Measurements from ENCODE around the gene RGS9BP. TPM values are rescaled to one million over a fixed set of nuclear protein-coding genes. Genes with fewer than 3 reads are reported as not detected.

Gene RGS9BP
- total RNA-seq, 1 experiment from 2014 or later: 0.05 TPM

- Histone ChIP-seq H3K27ac (no peak within 1 kb of the TSS), H3K36me3 (peaks cover 4% of the 10 kb centered on the region), H3K9me3 (replicated peaks) (no peaks in the 10 kb centered on the region), H3K4me1 (replicated peaks) (no peaks in the 10 kb centered on the region), H3K27me3 (replicated peaks) (no peaks in the 10 kb centered on the region; the same call in 1 of the 2 replicates), H3K4me3 (no peak within 1 kb of the TSS)
- no peak for DNase-seq (ENCODE audit: low read depth in 1 of 2, low spot score in 2 of 2)
These were observed 44.0 kb downstream of the RGS9BP start, which contains the start of gene TDRD12 for GRCh38 chr19:32719611-32720059. TDRD12 (plus strand) TSS chr19:32719767; CDS start chr19:32720073, 306 bp downstream.

DNA sequence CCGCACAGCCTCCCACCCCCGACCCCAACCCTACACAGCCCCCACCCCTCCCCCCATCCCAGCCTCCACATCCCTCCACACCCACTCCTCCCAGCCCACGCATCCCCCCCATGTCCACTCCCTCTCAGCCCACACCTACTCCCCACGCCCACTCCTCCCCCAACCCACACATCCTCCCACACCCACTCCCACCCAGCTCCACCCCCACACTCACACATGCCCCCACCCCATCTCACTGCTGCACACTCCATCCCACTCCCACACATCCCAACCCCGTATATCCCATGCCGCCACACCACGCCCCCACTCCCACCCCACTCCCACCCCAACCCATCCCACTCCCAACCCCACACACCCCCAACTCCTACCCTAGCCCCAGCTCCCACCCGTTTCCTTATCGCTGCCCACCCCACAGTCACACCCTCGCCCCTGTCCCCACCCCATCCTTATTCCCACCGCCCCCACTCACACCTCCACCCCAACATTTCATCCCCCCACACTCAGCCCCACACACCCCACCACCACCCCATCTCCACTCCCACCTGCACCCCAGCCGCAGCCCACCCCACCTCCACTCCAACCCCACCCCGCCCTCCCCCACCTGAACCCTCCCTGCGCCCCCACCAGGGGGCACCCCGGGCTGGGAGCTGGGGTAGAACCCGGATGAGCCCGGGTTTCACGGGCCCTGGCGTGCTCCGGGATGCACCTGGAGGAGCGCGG lies 44.7 kb downstream of the RGS9BP start:
- H3K27ac ChIP-seq: no peak overlapping the region
- no peaks in the 10 kb centered on the region for H3K4me1 ChIP-seq (replicated peaks)
- DNase-seq (ENCODE audit: low read depth in 1 of 2, low spot score in 2 of 2): no peak
- H3K36me3 ChIP-seq: no peaks in the 10 kb centered on the region; the same call in 1 of the 2 replicates
- H3K9me3 ChIP-seq (replicated peaks): no peaks in the 10 kb centered on the region; the same call in 1 of the 2 replicates
- H3K27me3 ChIP-seq (replicated peaks): no peaks in the 10 kb centered on the region; the same call in 1 of the 2 replicates
- H3K4me3 ChIP-seq: no peak overlapping the region

- no peaks in the 10 kb centered on the region for H3K4me1 ChIP-seq (replicated peaks)
- no peak overlapping the region for H3K4me3 ChIP-seq
- no peak for DNase-seq (ENCODE audit: low read depth in 1 of 2, low spot score in 2 of 2)
- H3K27me3 ChIP-seq (replicated peaks): no peaks in the 10 kb centered on the region; the same call in 1 of the 2 replicates
- H3K9me3 ChIP-seq (replicated peaks): no peaks in the 10 kb centered on the region; the same call in 1 of the 2 replicates
- no peak overlapping the region for H3K27ac ChIP-seq
- H3K36me3 ChIP-seq: no peaks in the 10 kb centered on the region
These were observed 45.2 kb downstream of the RGS9BP start for GRCh38 chr19:32720936-32721250.

Other genes with a start within 250 kb of the RGS9BP start
- gene PDCD5, start 94.7 kb upstream of the RGS9BP start, total RNA-seq (2014; rRNA removed; shearing (Covaris generic)): 212 and 277 TPM in 2 replicates
- gene ANKRD27, start 668 bp upstream of the RGS9BP start, total RNA-seq (2014; rRNA removed; shearing (Covaris generic)): 22.5 and 26.2 TPM in 2 replicates
- 7.3 and 14.1 TPM in 2 replicates for gene NUDT19, start 16.0 kb downstream of the RGS9BP start, total RNA-seq (2014; rRNA removed; shearing (Covaris generic))
- gene TDRD12, start 43.9 kb downstream of the RGS9BP start, total RNA-seq (2014; rRNA removed; shearing (Covaris generic)): 0.05 and 0.85 TPM in 2 replicates
- gene SLC7A9, start 193.9 kb downstream of the RGS9BP start, total RNA-seq (2014; rRNA removed; shearing (Covaris generic)): not detected in 2 replicates

All from SJSA1 (cell line).